NOMO-1 treated with DMSO at 0.1 percent for 48 hours (cell line): ENCODE data around the gene CCDC74A.
"Not testable (repeated sequence)": the region's sequence is repeated elsewhere in the genome, so short reads cannot be mapped to it uniquely, and the experiment has no call there.

Experiments used
- DNase-seq: peaks from one replicate; lab custom pipeline; 2025; ENCODE audit not compliant: unreplicated experiment; lab: John Stamatoyannopoulos, UW

The CCDC74A gene

DNA sequence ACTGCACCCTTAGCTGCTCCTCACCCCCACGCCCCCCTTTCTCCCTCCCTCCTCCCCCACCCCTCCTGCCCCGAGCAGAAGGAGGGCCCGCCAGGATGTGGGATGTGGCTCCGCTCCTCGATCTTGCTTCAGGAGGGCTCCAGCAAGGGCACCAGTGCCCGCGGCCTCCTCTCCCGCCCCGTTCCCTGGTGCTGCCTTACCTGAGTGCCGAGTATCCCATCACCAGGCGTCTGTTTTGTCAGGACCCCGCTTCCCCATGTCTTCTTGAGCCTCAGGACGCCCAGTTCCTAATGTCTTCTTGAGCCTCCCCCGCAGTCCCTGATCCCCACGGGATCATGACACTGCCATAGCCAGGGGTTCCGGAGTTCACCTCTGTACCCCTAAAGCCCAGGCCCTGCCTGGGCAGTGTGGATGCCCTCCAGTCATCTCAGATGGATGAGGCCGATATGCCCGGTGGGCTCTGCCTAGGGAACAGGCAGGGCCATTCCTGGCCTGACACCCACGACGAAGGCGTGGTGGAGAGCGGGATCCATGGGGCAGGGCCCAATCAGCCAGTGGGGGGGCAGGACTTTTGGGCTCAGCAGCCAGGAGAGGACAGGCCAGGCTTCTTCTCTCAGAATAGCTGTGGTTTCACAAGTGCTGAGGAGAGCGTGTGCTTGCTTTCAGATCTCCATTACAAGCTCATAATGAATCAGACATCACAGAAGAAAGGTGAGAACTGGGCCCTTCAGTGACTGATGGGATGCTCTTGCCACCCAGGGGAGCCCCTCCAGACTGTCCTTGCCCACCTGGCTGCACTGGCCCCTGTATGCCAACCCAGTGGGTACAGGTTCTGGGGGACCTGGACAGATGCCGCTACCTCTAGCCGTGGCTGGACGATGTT lies 1.5 kb downstream of the CCDC74A start:
- DNase-seq = not testable (repeated sequence)

- DNase-seq = not testable (repeated sequence)
Observed at GRCh38 chr2:131529864-131530445, 2.3 kb downstream of the CCDC74A start.

DNA sequence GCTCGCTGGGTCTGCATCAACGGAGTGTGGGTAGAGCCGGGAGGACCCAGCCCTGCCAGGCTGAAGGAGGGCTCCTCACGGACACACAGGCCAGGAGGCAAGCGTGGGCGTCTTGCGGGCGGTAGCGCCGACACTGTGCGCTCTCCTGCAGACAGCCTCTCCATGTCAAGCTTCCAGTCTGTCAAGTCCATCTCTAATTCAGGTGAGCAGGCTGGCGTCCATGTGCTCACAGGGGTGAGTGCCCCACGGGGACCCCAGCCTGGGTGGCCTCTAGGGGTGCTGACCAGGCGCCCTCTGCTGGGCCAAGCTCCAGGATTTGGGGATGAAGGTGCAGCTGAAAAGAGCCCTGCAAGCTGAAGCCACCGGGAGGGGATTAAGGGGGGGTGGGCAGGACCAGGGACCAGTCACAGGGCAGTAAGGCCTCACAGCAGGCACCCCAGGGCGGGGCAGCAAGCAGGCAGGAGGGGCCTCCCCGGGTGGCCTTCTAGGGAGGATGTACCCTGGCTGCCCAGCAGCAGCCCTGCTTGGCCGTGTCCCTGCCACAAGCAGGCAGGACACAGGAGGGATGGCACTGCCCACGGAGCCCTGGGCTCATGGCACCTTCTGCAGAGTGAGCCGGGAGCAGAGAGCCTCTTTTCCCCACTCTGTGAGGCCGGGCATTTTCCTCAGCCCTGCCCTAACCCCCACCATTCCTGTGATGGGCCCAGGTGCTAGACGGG lies 3.1 kb downstream of the CCDC74A start:
- not testable (repeated sequence) for DNase-seq

DNA sequence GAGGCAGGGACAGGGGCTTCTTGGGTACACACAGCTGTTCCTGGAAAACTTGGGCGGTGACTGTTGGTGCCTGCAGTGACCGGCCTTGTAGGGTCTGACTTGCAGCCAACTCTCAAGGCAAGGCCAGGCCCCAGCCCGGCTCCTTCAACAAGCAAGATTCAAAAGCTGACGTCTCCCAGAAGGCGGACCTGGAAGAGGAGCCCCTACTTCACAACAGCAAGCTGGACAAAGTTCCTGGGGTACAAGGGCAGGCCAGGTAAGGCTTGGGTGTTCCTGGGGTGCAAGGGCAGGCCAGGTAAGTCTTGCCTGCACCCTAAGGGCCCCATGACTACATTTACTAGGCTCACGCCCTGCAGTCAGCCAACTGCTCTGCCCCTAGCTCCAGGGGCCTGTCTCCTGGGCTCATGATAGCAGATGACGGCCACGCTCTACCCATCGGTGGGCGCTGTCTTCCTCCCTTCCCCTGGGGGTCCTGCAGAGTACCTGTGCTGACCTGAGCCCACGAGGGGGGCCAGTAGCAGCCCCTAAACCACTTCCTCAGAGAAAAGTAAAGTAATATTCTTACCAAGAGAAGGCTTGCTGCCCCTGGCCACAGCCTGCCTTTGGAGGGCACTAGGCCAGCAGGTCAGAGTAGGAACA lies 4.0 kb downstream of the CCDC74A start:
- DNase-seq = not testable (repeated sequence)

GRCh38 chr2:131532723-131533608 lies 5.3 kb downstream of the CCDC74A start:
- DNase-seq = not testable (repeated sequence)

DNA sequence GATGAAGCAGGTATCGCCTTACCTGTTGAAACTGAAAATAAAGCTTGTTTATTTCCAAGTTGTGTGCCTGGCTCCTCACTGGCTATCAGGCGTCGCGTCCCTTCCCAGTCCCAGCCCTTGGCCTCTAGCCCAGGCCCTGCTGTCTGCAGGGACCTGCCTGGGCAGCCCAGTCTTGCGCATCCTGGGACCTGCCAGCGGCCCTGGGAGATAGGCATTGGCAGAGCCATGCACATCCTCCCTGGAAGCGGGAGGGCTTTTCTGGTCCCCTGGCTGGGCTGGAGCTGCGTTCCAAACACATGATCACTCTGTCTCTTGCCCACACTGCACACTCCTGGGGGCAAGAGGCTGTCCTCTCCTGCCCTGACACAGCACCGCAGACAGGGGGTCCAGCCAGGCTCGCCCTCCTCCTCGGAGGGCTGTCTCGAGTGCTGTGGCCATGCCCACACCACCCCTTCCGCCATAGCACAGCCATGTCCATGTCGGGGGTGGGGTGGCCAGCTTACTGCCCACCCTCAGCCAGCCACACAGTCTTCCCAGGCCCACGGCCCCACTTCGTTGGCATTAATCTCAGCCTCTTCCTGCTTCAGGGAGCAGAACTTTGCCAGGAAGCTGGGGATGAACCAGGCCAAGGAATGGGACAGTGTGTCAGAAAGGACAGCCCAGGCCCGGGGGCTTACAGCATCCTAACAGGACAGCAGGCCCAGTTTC lies 6.1 kb downstream of the CCDC74A start:
- not testable (repeated sequence) for DNase-seq

DNA sequence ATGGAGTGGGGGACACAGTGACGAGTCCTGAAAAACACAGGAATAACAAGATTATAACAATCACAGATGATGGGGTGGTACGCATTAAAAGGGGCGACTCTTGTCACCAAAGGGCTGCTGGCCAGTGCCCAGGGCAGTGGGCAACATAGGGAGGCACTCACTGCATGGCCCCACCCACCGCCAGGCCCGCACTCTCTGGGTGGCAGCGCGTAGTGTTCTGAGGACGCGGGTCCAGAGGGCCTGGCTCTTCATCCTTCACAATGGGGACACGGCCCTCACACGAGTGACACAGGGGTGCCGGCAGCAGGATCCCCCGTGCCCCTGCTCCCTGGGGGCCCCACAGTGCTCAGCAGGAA lies 6.6 kb downstream of the CCDC74A start:
- DNase-seq = not testable (repeated sequence)

DNA sequence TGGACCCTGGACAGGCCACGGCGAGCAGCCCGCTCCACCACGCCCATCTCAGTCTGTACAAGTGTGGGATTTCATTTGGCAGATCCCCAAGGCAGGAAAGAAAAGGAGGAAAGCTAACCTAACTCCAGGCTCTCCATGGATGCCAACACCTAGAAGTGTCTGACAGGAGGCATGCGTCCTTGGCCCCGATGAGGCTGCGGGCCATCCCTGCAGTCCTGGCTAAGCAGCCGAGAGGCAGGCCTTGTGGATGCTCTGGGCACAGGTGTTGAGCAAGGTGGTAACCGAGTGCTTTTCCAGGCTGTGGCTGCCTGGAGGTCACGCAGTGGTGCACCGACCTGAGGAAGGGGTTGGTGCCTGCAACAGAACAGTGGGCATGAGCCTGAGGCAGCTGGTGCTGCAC lies 7.3 kb downstream of the CCDC74A start:
- DNase-seq = not testable (repeated sequence)

GRCh38 chr2:131535526-131535925 lies 7.8 kb downstream of the CCDC74A start:
- DNase-seq = no peak

GRCh38 chr2:131535951-131536826 lies 8.5 kb downstream of the CCDC74A start:
- DNase-seq = not testable (repeated sequence)

DNA sequence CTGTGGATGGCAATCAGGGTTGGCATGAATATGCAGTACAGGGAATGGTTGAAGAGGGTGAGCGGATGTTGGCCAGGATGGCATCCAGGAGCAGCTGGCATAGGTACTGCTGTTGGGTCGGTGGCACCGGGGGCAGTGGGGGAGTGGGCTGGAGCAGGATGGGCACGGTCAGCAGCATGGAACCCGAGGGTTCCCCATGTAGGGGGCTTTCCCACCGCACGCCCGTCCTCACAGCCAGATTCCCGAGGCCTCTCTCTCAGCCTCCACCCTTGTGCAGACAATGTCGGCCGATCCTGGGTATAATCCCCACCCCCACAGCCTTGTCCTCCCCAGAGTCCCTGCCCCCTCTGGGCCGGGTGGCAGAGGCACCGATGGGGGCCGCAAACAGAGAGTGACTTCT lies 9.2 kb downstream of the CCDC74A start:
- not testable (repeated sequence) for DNase-seq

- not testable (repeated sequence) for DNase-seq
Observed at GRCh38 chr2:131538856-131539255, 11.2 kb downstream of the CCDC74A start.

DNA sequence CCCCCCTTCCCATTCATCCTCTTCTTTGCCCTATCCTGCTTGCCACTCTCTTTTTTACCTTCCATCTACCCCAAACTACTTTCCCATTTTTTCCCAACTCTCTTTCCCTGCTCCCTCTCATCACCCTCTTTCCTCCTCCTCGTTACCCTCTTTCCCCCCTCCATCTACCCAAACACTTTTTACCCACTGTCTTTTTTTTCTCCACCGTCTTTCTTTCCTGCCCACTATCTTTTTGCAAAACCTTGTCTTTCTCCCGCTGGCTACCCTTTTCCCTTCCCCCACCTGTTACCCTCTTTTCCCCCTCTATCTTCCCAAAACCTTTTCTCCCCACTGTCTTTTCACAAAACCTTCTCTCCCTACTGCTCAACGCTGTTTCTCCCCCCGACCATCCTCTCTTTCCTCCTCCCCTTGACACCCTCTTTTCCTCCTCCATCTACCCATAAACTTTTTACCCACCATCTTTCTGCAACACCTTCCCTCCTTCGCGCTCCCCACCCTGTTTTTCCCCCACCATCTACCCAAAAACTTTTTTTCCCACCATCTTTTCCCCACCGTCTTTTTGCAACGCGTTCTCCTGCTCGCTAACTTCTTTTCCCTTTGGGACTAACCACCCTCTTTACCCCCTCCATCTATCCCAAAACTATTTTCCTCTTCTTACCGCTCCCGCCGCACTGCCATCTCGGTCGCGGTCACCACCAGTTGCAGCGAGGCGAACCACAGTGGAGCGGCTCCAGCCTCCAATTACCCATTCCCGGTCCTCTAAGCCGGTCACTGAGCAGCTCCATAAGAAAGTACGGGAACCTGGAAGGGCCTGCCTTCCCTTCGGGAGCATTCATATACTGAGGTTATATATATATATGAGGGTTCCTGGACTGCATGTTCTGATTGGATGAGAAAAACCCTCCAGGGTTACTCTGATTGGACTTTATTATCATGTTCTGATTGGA lies 15.0 kb downstream of the CCDC74A start:
- DNase-seq = no peak

DNA sequence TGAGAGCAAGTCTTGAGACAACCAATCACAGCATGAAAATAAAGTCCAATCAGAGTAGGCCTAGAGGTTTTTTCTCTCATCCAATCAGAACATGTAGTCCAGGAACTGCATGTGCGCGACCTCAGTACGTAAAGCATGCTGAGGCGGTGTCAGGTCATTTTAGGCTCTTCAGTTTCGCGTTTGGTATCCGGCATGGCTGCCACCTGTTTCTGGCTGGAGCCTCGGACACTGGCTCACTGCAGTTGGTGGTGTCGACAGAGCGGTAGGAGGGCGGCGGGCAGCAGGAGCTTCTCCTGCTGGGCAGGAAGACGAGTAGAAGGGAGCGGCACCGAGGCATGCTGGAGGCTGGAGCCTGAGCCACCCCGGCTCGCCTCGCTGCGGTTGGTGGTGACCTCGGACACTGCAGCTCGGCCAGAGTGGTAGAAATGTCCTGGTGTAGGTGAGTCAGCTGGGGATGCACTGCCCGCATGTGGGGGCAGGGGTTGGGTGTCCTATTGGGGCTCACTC lies 15.8 kb downstream of the CCDC74A start:
- no peak for DNase-seq

DNA sequence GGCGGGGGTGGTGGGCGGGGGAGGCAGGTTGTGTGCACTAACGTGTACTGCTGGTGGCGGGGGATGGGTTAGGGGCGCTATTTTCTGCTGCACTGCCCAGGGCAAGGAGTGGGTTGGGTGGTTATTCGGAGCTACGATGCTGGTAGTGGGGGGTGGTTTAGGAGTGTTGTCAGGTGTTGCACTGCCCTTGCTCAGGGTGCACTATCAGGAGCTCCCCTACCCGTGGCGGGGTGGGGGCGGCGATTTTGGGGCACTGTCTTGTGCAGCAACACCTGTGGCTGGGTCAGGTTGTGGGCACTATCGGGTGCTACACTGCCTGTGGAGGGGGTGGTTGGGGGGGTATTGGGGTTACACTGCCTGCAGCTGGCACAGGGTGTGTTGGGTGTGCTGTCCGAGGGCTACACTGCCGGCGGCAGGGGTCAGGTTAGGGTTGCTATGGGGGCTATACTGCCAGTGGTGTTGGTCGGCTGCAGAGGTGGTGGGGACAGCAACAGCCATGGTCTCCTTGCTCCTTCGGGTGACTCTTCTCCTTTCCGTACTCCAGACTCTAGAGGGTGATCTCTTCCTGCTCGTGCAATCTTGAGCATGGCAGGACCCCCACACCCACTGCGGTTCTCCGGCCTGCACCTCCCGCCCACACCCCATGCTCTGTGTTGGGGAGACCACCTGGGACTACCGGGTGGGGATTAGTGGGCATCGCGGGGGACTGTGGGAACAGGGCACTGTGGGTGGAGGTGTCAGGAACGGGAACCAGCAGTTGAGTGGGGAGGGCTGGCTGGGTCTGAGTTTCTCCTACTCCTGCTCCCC lies 16.5 kb downstream of the CCDC74A start:
- DNase-seq = not testable (repeated sequence)

- not testable (repeated sequence) for DNase-seq
Observed at GRCh38 chr2:131544813-131545165, 17.1 kb downstream of the CCDC74A start.

- DNase-seq = no peak
Observed at GRCh38 chr2:131552871-131553270, 25.2 kb downstream of the CCDC74A start.
